Esophagus squamous epithelium (tissue), 4 donors: ENCODE results near the gene SLC27A5.

Experiments used
- CTCF ChIP-seq, 6 experiments: fragments of 450-650 bp in 4 of 6; fragments of 200-600 bp in 2 of 6; sonication (generic) in 2 of 6; IDR thresholded peaks; one replicate each; pipeline ENCODE4 v1.5.1; 2016 to 2019; ENCODE audit warnings: antibody characterized with exemption in 6 of 6, mild to moderate bottlenecking in 4 of 6, moderate library complexity in 4 of 6
- POLR2A ChIP-seq, 4 donors: fragments of 450-650 bp; IDR thresholded peaks; one replicate each; pipeline ENCODE4 v1.6.1; 2017; ENCODE audit warnings: antibody characterized with exemption in 4 of 4, mild to moderate bottlenecking in 4 of 4, moderate library complexity in 3 of 4

- no peak for TF ChIP-seq CTCF (IDR thresholded peaks at IDR 0.05)
- TF ChIP-seq POLR2A (IDR thresholded peaks at IDR 0.05), result no peak
Measured at GRCh38 chr19:58471736-58472135, 40.1 kb downstream of the SLC27A5 start.
